ENCODE measurements around the gene DIP2C.
A peak's percentile ranks its signal among the peaks of the same experiment; 100 is the strongest.
"Not testable (repeated sequence)": the region's sequence is repeated elsewhere in the genome, so short reads cannot be mapped to it uniquely, and the experiment has no call there.

DIP2C gene

DNA sequence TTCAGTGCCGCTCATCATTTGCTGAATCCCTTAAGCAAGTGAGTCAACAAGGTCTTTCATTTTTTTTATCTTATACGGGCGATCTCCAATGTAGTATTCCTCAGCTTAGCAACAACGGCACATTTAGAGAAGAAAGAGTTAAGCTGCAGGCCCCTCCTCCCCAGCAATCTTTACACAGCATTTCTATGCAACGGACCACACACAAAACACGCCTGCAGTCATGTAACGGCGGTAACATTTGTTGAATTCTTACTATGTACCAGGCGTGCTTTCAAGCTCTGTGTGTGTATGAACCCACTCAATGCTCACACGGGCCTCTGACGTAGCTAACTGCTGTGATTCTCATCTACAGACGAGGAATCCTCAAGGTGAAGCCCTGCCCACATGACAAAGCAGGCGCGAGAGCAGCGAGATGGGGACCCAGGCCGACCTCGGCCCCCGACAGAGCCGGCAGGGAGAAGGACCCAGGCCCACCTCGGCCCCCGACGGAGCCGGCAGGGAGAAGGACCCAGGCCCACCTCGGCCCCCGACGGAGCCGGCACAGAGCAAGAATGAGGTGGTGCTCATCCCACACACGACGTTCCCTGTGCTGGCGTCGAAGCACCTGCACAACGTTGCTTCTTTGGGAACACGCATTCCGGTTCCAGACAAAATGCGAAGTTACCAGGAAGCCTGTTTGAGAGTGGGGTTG, 313.5 kb downstream of the DIP2C start:
- no peak for DNase-seq (ENCODE audit: low read depth in 2 of 2)

DNA sequence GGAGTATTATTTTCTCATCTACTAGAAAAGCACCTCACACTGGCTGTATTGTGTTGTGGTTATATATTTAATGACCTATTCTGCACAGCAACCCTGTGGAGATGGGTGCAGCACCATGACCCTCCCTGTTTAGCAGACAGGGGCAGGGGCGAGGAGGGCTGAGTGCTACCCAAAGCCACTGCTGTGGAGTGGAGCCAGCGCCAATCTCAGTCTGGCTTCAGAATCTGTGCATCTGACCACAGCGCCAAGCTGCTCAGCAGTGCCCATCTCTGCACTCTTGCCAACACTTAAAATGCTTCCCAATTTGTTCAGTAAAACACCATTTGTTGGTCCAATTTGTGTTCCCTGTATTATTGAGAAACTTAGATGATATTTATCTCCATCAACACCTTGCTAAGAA, 315.1 kb downstream of the DIP2C start:
- no peak for DNase-seq (ENCODE audit: low read depth in 2 of 2)

DNA sequence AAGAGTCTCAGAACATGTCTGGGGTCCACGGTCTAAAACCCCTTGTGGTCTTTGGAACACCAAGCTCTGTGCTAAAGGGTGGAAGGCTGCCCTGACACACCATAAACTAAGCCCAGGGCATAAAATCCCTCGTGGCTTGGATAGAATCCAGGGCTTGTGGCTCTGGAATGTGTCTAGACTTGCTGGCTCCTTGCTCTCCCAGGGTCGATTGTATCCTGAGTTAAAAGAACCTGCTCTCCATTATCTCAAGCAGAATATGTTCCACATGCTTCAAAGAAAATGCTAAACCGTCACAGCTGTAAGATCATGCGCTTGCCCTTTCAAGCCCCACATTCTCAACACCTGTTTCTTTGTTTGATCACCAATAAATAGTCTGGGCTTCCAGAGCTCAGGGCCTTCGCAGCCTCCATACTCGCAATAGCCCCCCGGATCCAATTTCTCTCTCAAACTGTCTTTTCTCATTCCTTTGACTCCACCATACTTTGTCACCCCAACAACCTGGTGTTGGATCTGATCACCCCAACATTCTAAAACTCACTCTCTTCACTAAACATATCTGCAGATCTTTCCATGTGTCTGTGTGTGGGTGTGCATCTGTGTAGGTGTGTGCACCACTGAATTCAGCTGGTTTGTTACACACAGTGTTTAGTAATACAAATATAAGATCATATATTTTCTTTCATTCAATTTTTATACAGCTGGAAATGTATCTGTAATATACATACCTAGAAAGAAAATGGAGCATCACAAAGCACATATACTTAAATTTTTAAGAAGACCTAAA, 315.8 kb downstream of the DIP2C start:
- DNase-seq (ENCODE audit: low read depth in 2 of 2), result peak; percentile 56 to 61

DNA sequence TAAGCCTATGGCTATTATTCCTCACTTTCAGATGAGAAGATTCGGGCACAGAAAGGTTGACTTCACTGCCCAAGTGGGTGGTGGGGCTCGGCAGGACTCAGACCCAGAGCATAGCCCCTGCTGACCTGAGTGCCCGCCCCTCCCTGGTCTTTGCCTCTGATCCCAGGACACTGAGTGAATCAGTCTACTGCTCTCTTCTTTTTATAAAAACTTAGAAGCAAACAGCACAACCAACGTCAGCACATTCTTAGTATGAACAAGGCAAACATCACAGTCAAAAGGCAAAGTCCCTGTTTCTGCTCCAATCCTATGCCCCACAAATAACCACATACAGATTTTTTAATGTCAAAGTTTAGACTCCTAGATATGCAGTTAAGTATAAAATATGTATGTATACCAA, 316.5 kb downstream of the DIP2C start:
- DNase-seq (ENCODE audit: low read depth in 2 of 2), result no peak

DNA sequence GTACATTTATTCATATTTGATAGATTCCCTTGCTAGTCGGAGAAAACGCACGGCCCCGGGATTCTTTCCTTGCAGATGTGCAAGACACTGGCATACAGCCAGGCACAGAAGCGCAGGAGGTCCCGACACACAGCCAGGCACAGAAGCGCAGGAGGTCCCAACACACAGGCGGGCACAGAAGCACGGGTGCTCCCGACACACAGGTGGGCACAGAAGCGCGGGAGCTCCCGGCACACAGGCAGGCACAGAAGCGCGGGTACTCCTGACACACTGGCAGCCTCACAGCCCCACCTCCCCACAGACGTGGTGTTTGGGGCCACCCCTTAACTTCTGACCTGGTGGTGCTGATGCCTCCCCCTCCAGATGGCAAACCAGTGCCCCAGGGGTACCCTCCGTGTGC, 316.9 kb downstream of the DIP2C start:
- DNase-seq (ENCODE audit: low read depth in 2 of 2), result no peak

DNA sequence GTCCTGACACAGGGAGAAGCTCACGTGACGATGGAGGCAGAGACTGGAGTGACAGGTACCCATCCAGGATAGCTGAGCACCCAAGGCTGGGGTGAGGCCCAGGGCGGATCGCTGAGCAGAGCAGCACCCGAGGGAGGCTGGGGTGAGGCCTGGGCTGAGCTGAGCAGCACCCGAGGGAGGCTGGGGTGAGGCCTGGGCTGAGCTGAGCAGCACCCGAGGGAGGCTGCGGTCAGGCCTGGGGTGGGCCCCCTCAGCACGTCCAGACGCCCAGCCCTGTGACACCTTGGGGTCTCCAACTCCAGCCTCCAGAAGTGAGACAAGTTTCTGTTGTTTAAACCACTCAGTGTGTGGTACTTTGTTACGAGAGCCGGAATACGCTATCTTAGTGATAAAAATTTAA, 318.0 kb downstream of the DIP2C start:
- DNase-seq (ENCODE audit: low read depth in 2 of 2), result no peak

DNA sequence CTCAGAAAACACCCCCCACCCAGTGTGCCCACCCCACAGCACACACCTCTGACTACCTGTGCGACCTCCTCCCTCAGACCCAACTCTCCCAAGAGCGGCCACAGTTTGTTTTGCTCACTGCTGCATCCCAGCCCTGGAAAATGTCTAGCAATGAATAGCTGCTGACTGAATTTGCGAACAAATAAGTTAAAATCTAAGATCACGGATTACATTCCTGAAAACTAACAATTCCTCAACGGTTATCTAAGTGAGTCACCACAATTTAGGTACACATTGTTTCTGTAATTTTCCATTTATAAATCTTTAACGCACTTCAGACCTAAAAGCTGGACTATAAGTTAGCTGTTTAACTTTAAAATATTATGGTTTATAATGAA, 319.0 kb downstream of the DIP2C start:
- DNase-seq (ENCODE audit: low read depth in 2 of 2), result no peak

DNA sequence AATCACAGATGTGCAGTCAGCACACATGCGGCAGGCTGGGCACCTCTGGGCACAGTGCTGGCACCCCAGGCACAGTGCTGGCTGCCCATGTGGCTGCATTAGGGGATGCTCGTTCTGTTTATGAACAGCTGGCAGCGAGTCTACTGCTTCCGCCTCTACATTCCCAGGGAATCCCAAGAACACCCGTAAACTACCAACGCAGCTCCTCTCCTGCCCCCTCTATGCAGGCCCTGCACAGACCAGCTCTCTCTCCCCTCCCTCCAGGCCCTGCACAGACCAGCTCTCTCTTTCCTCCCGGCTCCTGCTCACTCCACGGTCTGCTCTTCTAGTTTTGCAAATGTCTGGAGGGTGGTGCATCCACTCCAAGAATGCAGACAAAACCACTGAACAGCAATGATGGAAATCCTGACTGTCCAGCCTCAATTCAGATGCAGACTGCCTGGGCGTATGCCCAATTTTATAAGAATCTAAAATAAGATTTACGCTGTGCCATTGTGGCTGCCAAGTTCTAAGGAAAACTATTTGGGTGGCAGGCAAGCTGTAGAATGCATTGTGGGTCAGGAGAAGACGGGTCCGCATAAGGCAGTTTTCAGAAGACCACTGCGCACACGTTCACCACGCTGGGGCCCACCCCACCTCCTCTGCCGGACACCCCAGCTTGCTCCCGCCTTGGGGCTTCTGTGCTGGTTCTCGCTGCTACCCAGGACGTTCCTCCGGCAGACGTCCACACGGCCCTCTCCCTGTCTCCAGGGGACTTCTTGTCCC, 319.6 kb downstream of the DIP2C start:
- peak; percentile 79 for DNase-seq (ENCODE audit: low read depth in 2 of 2)

DNA sequence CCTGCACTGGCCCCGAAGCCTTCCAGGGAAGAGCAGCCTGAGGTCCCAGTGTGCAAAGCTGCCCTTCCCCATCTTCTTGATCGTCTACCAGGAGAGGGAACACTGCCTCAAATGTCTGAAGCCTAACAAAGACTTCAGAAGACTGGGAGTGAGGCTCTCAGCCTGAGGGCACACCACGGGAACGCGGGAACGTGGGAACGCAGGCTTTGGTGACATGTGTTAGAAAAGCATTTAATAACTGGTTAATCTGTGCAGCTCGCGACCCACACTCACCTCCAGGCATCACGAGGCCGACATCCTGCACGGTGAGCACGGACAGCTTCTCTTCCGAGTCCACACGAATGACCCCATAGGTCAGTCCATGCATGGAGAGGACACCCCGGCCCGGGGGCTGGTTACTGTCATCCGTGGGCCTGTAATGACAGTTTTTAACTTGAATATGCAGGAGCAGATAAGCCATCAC, 320.2 kb downstream of the DIP2C start:
- DNase-seq (ENCODE audit: low read depth in 2 of 2), result no peak

DNA sequence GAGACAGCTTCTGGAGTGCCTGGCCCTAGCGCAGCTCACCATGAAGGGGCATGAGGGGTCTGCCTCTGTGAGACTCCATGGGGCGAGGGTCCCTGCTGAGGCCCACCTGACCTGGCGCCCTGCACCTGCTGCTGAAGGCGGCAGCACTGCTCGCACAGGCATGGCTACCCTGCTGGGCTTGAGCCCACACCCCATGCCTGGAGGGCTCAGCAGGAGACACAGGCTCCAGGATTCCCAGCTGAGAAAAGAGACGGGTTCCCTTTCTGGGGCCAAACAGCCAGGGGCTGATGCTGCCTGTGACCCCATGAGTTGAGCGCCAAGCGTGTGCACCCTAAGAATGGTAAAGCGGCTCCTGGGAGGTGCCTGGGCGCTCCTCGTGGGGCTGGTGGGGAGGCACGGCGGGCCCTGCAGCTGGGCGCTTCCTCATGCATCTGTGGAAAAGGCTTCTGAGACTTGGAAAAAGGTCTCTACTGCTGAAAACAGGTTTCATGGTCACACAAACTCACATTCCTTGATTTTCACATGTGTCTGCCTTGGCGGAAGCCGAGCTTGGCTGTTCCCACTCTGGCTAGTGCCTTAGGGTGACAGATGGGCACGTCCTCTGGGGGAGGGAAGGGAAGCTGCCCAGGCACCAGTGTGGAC, 320.8 kb downstream of the DIP2C start:
- DNase-seq (ENCODE audit: low read depth in 2 of 2), result no peak

DNA sequence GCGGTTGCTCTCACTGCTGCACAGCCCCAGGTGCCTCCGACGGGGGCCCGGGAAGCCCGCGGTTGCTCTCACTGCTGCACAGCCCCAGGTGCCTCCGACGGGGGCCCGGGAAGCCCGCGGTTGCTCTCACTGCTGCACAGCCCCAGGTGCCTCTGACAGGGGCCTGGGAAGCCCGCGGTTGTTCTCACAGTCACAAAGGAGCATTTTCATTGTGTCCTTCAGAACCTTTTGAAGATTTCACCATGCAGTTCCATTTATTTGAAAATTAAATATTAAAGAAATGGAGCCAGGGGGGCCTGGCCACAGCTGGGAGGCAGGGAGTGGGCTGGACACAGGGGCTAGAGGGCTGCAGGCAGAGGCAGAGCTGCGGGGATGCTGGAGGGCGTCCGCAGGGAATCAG, 321.4 kb downstream of the DIP2C start:
- not testable (repeated sequence) for DNase-seq (ENCODE audit: low read depth in 2 of 2)

DNA sequence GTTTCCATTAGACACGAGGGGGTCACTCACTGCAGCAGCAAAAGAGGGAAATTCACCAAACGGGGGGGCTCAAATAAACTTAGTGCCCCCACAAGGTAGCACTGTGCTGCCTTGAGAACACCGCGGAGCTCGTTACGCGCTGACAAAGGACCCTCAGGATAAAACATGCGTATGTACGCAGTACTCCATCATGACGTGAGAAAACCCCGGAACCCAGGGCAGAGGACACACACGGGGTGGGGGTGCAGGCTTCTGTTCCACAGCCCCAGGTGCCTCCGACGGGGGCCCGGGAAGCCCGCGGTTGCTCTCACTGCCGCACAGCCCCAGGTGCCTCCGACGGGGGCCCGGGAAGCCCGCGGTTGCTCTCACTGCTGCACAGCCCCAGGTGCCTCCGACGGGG, 321.8 kb downstream of the DIP2C start:
- no peak for DNase-seq (ENCODE audit: low read depth in 2 of 2)

DNA sequence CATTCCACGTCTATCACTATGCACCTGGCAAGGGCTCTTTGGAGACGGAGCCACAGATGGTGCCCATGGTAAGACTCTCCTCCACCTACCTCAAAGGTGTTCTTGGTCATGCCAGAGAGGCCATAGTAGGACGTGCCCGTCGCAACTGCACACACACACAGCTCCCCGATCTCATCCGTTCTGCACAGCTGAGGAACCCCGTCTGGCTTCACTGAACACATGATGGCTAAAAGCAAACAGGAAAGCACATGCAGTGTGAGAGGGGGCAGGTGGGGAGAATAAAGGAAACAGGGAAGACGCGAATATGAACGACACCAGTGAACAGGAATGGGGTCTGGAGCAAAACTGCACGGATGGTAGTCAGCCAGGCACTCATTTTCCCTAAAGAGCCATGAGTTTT, 323.3 kb downstream of the DIP2C start:
- DNase-seq (ENCODE audit: low read depth in 2 of 2), result no peak

DNA sequence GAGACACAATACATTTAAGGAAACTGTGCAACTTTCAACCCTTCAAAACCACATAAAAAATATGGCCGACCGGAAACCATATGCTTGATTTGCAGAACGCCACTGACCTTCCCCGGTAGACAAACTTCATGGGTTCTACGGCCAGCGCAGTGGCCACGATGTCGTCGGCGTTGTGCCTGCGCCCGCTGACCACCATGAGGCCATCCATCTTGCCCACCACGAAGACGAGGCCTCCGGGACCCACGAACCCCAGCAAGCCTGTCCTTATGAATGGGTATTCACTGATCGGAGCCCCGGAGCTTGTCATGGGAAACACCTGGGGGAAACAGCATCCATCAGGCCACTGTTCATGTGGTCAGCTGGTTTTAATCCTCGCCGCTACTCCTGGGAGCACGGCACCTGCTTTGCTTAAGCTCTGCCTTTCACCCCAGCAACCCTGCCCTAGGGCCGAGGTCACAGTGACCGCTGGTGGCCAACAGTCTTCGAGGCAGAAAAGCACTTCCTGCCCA, 325.1 kb downstream of the DIP2C start:
- no peak for DNase-seq (ENCODE audit: low read depth in 2 of 2)

DNA sequence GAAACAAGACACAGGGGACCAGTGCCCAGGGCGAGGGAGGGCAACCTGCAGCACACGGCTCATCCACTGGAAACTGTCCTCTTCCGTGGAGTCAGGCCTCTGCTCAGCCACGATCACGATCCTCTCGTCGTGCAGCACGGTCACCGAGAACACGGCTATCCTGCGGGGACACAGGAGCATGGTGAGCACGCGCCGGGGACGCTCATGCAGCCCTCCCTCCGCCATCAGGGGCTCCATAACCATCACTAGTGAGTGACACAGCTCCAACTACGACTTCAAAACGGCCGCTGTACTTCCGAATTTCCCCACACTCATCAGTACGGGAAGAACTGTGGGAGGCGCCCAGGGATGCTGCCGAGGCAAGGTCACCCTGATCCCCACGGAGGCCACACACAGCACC, 326.3 kb downstream of the DIP2C start:
- no peak for DNase-seq (ENCODE audit: low read depth in 2 of 2)

DNA sequence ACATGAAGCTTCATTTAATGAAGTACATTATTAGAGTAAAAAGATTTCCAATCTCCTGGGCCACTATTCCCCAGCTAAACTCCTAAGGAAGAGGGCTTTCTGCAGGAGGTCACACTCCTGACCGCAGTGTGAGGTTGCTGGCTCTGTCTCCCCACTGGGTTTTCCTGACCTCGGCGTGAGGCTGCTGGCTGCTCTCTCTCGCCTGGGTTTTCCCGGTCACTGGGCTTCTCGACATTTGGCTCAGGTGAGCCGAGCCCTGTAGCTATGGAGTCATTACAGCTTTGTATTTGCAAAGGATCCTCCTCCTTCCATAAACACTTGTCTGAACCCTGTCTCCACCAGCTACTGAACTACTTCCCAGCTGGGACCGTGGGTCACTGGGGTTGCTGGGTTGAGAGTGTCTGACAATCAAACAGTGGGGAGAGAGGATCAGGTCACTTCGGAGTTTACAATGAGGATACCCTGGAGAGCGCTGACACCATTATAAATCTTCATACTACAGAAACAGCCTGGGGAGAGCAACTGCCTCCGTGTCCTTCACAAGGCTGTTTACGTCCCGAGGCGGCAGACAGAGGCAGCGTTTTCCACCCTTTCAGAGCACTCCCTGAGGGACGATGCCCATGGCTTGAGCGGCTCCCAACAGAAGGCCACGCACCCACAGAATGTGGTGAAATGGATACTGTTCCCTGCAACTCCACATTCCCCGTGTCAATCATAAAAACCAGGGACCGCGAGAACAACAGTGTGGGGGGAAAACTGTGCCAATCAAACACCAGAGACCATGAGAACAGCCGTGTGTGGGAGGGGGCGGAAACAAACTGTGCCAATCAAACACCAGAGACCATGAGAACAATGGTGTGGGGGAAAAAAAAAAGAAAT, 328.0 kb downstream of the DIP2C start:
- DNase-seq (ENCODE audit: low read depth in 2 of 2), result no peak

DNA sequence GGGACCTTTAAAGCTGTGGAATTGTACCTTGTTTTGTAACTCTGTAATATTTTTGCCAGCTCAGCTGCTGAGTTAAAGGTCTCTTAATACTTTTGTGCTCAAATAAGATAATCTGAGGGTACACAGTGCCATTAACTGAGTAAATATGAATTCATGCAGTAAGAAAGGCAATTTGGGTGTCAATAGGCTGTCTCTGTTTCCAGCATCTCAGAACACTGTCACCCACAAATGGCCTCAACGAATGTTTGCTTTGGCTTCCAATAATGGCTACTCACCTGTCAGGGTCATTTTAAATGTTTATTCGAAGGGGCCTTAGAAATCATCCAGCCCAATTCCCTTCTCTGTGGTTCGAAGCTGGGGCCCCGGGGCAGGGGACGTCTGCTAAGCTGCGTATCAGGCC, 328.8 kb downstream of the DIP2C start:
- DNase-seq (ENCODE audit: low read depth in 2 of 2), result no peak

DNA sequence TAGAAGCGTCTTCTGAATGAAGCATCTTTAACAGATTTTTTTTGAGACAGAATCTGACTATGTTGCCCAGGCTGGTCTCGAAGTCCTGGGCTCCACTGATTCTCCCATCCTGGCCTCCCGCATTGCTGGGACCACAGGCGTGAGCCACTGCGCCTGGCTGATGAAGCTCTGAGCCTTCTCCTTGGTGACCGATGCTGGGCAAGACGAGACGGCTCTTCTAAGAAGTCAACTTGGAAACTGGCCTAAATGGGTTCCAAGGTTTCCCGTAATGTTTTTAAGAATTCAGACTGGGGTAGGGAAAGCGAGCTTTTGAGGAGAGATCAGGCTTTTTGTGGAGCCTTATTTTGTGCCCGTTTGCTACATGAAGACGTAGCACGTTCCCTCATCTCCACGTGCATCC, 329.7 kb downstream of the DIP2C start:
- DNase-seq (ENCODE audit: low read depth in 2 of 2), result no peak

DNA sequence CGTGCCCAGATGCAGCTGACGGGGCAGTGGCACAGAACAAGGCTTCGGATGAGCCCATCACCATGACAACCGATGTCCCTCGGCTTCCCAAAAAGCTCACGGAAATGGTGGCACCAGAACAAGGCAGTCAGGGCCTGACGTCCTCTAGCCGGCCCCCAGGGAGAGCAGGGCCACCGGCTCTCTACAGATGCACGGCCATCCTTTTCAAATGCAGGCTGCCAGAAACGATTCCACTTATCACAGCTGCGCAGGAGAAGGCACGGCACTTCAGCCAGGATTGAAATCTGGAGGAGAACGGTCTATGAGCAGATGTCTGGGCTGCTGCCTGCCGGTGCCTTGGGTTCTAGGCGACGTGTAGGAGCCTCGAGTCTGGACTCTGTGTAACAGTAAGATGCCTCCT, 330.4 kb downstream of the DIP2C start:
- no peak for DNase-seq (ENCODE audit: low read depth in 2 of 2)

DNA sequence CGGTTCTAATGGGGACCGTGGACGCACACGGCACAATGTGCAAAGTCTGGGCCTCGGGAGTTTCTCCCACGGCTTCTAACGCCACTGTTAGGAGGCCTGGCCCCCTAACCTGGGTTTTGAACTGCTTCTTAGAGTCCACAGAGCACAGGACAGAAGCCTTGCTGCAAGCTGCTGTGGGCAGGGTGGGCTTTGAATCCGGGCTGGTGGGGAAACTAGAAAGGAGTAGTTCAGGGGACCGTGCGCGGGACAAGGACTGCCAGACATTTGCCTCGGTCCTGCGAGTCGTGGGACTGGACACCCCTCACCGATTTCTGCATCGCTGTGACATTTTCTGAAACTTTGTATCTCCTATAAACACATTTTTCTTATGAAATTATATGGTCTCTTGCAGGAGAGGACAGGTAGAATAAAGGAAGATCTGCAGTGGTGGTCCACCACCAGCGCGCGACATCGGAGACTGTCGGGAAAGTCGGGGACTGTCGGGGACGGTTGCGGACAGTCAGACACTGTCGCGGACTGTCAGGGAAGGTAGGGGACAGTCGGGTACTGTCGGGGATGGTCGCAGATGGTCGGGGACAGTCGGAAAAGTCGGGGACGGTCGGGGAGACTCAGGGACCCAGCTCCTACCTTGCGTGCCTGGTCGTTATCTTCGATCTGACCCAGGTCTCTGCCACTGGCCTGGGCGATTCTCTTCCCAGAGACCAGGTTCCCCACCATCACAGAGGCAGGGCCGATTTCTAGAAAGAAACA, 332.1 kb downstream of the DIP2C start:
- DNase-seq (ENCODE audit: low read depth in 2 of 2), result no peak
